Neural cell (in vitro differentiated cells): ENCODE data around the gene ANKRD33. TPM values are rescaled to one million over a fixed set of nuclear protein-coding genes. Genes with fewer than 3 reads are reported as not detected.

Experiments used
- H2AFZ ChIP-seq: fragments of 200-600, 300-800 bp; sonication (generic), shearing (Covaris generic); 2 replicates; pipeline ENCODE4 v1.6.0; 2014; ENCODE audit warnings: low read depth, mild to moderate bottlenecking, antibody characterized with exemption, low read length, moderate library complexity
- H3F3A ChIP-seq: fragments of 200-600 bp; shearing (Covaris generic); 2 replicates; pipeline ENCODE4 v1.6.1; 2016; ENCODE audit warnings: mild to moderate bottlenecking, moderate library complexity, mixed read lengths, antibody characterized with exemption, low read length; ENCODE audit not compliant: insufficient read depth, poor library complexity, severe bottlenecking
- H3K27ac ChIP-seq: fragments of 200-600, 300-800 bp; sonication (generic), shearing (Covaris generic); 2 replicates; pipeline ENCODE4 v1.5.1; 2014; ENCODE audit warnings: mild to moderate bottlenecking, low read length, moderate library complexity
- H3K27me3 ChIP-seq: fragments of 300-800, 200-600 bp; sonication (generic), shearing (Covaris generic); 2 replicates; pipeline ENCODE4 v1.6.0; 2014; ENCODE audit warnings: mild to moderate bottlenecking, low read depth, low read length, moderate library complexity; ENCODE audit not compliant: insufficient read depth
- H3K36me3 ChIP-seq: fragments of 300-800, 200-600 bp; sonication (generic), shearing (Covaris generic); 2 replicates; pipeline ENCODE4 v1.5.1; 2014; ENCODE audit warnings: mild to moderate bottlenecking, antibody characterized with exemption, low read length, moderate library complexity; ENCODE audit not compliant: insufficient read depth
- H3K4me2 ChIP-seq: fragments of 300-800, 200-600 bp; sonication (generic), shearing (Covaris generic); 2 replicates; pipeline ENCODE4 v1.6.0; 2014; ENCODE audit warnings: mild to moderate bottlenecking, low read length
- H3K4me3 ChIP-seq: fragments of 300-800, 200-600 bp; sonication (generic), shearing (Covaris generic); 2 replicates; pipeline ENCODE4 v1.5.1; 2014; ENCODE audit warnings: mild to moderate bottlenecking, low read length, moderate library complexity
- H3K79me2 ChIP-seq: fragments of 200-600 bp; shearing (Covaris generic); replicated peaks from 2 replicates; pipeline ENCODE4 v1.6.0; 2014; ENCODE audit warnings: mild to moderate bottlenecking, low read length, moderate library complexity; ENCODE audit not compliant: insufficient read depth
- H3K9ac ChIP-seq: fragments of 300-800, 200-600 bp; sonication (generic), shearing (Covaris generic); 2 replicates; pipeline ENCODE4 v1.6.1; 2016; ENCODE audit warnings: mild to moderate bottlenecking, low read length, mixed read lengths
- H3K9me2 ChIP-seq: fragments of 200-600 bp; shearing (Covaris generic); 2 replicates; pipeline ENCODE4 v1.6.1; 2016; ENCODE audit warnings: mild to moderate bottlenecking, low read length, mixed read lengths; ENCODE audit not compliant: insufficient read depth
- H3K9me3 ChIP-seq: fragments of 200-600, 300-800 bp; sonication (generic), shearing (Covaris generic); 2 replicates; pipeline ENCODE4 v1.6.1; 2016; ENCODE audit warnings: mild to moderate bottlenecking, mixed run types, low read length, moderate library complexity, mixed read lengths
- H4K20me1 ChIP-seq: fragments of 200-600 bp; shearing (Covaris generic); 2 replicates; pipeline ENCODE4 v1.6.1; 2016; ENCODE audit warnings: mild to moderate bottlenecking, mixed run types; ENCODE audit not compliant: insufficient read depth
- CTCF ChIP-seq: fragments of 450-650 bp; IDR thresholded peaks from 2 replicates; pipeline ENCODE4 v1.5.1; 2014; ENCODE audit warnings: antibody characterized with exemption, mild to moderate bottlenecking, moderate library complexity; ENCODE audit not compliant: poor library complexity, severe bottlenecking
- EP300 ChIP-seq: fragments of 450-650 bp; conservative IDR thresholded peaks from 2 replicates; pipeline ENCODE4 v1.6.1; 2014; ENCODE audit warnings: antibody characterized with exemption, mild to moderate bottlenecking, moderate library complexity; ENCODE audit not compliant: poor library complexity, severe bottlenecking
- EZH2 ChIP-seq: fragments of 200-600, 300-800 bp; shearing (Covaris generic), sonication (generic); IDR thresholded peaks from 2 replicates; pipeline ENCODE4 v1.6.1; 2014; ENCODE audit warnings: antibody characterized with exemption, low read length, borderline replicate concordance, mild to moderate bottlenecking; ENCODE audit not compliant: insufficient read depth, poor library complexity, severe bottlenecking
- MXI1 ChIP-seq: fragments of 450-650 bp; conservative IDR thresholded peaks from 2 replicates; pipeline ENCODE4 v1.6.1; 2014; ENCODE audit warnings: antibody characterized with exemption, mild to moderate bottlenecking; ENCODE audit not compliant: poor library complexity, severe bottlenecking
- POLR2AphosphoS5 ChIP-seq: IDR thresholded peaks from 2 replicates; pipeline ENCODE4 v1.6.1; 2012
- RAD21 ChIP-seq: fragments of 450-650 bp; conservative IDR thresholded peaks from 2 replicates; pipeline ENCODE4 v1.6.1; 2014; ENCODE audit warnings: antibody characterized with exemption, mild to moderate bottlenecking, moderate library complexity
- SMC3 ChIP-seq: fragments of 450-650 bp; conservative IDR thresholded peaks from 2 replicates; pipeline ENCODE4 v1.6.1; 2014; ENCODE audit warnings: antibody characterized with exemption, mild to moderate bottlenecking, moderate library complexity; ENCODE audit not compliant: poor library complexity
- TAF1 ChIP-seq: IDR thresholded peaks from 2 replicates; pipeline ENCODE4 v1.6.1; 2012; ENCODE audit warnings: low read depth
- polyA plus RNA-seq: library from polyadenylated mRNA; depleted of rRNA; stranded (reverse); fragments of >200 nt; gene quantifications from 2 replicates; pipeline ENCODE4 v1.2.3, GENCODE V29; 2014
- TF ChIP-seq, protein P1 (sequence below): IDR thresholded peaks from 2 replicates; pipeline ENCODE4 v1.6.1; 2012; ENCODE audit warnings: borderline replicate concordance

Gene ANKRD33
- polyA plus RNA-seq, 1 donor from 2014 or later: not detected

DNA sequence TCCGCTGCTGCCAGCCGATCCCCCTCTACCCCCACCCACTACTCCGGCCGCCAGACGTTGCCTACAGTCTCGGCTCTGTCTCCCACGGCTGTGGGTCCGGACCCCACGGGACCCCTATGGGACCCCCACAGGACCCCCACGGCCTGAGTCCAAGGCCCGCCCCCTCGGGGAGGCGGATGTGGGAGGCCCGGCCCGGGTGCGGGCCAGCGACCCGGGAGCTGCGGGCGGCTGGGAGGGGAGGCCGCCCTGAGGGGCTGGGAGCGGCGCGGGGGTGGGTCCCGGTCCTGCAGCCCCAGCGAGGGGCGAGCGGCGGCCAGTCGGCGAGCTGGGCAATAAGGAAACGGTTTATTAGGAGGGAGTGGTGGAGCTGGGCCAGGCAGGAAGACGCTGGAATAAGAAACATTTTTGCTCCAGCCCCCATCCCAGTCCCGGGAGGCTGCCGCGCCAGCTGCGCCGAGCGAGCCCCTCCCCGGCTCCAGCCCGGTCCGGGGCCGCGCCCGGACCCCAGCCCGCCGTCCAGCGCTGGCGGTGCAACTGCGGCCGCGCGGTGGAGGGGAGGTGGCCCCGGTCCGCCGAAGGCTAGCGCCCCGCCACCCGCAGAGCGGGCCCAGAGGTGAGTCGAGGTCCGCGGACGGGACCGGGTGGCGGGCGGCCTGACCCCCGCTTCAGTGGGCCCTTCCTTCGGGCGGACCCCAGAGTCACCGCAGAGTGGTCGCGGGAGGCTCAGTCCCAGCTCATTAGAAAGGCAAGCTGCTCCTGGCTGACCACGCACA, 19.4 kb downstream of the ANKRD33 start, which contains the start of gene ACVRL1:
ACVRL1 (plus strand) TSS at position 422 of the 773 bp plus-strand sequence. CDS start 4,971 bp downstream, outside the sequence.
- H3K79me2 ChIP-seq: no peaks in the 10 kb centered on the region
- H2AFZ ChIP-seq: no peak within 1 kb of the TSS
- no peak within 1 kb of the TSS for H3K4me3 ChIP-seq
- no peaks in the 10 kb centered on the region for H3F3A ChIP-seq
- peaks cover 5% of the 10 kb centered on the region for H3K27me3 ChIP-seq
- no peaks in the 10 kb centered on the region for H3K36me3 ChIP-seq
- H3K9me3 ChIP-seq: no peaks in the 10 kb centered on the region
- H3K9me2 ChIP-seq: no peaks in the 10 kb centered on the region
- no peak within 1 kb of the TSS for H3K4me2 ChIP-seq
- TF ChIP-seq EP300: no peak
- TF ChIP-seq, protein P1, sequence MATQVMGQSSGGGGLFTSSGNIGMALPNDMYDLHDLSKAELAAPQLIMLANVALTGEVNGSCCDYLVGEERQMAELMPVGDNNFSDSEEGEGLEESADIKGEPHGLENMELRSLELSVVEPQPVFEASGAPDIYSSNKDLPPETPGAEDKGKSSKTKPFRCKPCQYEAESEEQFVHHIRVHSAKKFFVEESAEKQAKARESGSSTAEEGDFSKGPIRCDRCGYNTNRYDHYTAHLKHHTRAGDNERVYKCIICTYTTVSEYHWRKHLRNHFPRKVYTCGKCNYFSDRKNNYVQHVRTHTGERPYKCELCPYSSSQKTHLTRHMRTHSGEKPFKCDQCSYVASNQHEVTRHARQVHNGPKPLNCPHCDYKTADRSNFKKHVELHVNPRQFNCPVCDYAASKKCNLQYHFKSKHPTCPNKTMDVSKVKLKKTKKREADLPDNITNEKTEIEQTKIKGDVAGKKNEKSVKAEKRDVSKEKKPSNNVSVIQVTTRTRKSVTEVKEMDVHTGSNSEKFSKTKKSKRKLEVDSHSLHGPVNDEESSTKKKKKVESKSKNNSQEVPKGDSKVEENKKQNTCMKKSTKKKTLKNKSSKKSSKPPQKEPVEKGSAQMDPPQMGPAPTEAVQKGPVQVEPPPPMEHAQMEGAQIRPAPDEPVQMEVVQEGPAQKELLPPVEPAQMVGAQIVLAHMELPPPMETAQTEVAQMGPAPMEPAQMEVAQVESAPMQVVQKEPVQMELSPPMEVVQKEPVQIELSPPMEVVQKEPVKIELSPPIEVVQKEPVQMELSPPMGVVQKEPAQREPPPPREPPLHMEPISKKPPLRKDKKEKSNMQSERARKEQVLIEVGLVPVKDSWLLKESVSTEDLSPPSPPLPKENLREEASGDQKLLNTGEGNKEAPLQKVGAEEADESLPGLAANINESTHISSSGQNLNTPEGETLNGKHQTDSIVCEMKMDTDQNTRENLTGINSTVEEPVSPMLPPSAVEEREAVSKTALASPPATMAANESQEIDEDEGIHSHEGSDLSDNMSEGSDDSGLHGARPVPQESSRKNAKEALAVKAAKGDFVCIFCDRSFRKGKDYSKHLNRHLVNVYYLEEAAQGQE: no peak
- no peak for TF ChIP-seq RAD21
- TF ChIP-seq TAF1: no peak
- no peak for TF ChIP-seq CTCF
- TF ChIP-seq MXI1: no peak
- TF ChIP-seq POLR2AphosphoS5: no peak
- no peak for TF ChIP-seq SMC3
- no peak for TF ChIP-seq EZH2
- H3K27ac ChIP-seq: no peak within 1 kb of the TSS
- no peak within 1 kb of the TSS for H3K9ac ChIP-seq
- no peaks in the 10 kb centered on the region for H4K20me1 ChIP-seq

DNA sequence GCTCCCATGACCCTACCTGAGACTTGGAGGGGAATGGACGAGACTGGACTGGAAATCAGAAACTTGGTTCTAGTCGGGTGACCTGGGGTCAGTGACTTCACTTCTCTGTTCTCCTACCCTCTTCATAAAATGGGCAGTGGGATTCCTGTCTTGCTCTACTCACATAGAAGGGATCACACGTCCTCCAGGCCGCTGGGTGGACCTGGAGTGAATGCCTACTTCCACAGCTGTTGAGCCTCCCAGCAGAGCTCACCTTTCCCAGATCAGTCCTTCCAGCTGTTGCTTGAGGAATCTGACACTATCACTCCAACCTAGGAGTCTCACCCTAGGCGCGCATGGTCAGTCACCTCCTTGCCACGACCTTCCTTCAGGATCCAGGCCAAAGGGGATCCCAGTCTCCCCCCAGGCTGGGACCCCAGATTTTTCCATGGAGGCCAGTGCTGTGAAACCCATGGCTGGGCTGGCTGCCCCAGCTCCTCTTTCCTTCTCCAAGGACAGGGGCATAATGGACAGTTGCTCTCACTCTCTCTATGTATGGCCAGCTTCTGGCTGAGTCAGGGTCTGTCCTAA, 20.0 kb downstream of the ANKRD33 start:
- Histone ChIP-seq H3K9me3 (no peaks in the 10 kb centered on the region), H3K27me3 (peaks cover 5% of the 10 kb centered on the region), H2AFZ (no peak overlapping the region), H3F3A (no peaks in the 10 kb centered on the region), H3K36me3 (no peaks in the 10 kb centered on the region), H3K27ac (no peak overlapping the region), H3K4me2 (no peak overlapping the region), H3K9me2 (no peaks in the 10 kb centered on the region), H3K9ac (no peak overlapping the region), H3K79me2 (no peaks in the 10 kb centered on the region), H3K4me3 (no peak overlapping the region), H4K20me1 (no peaks in the 10 kb centered on the region)
- TF ChIP-seq, protein P1: no peak
- TF ChIP-seq CTCF: no peak
- no peak for TF ChIP-seq SMC3
- TF ChIP-seq TAF1: no peak
- TF ChIP-seq POLR2AphosphoS5: no peak
- TF ChIP-seq MXI1: no peak
- no peak for TF ChIP-seq EZH2
- no peak for TF ChIP-seq RAD21
- no peak for TF ChIP-seq EP300
